ENCODE measurements around the gene CCDC85C. TPM values are rescaled to one million over a fixed set of nuclear protein-coding genes. Genes with fewer than 3 reads are reported as not detected.

The CCDC85C gene
- total RNA-seq, 1 experiment from 2014 or later = 35.8 TPM

- ATAC-seq (no peak), DNase-seq (ENCODE audit: low spot score) (no peak)
- Mint-ChIP-seq H3K9me3 (no peaks in the 10 kb centered on the region), H3K36me3 (no peaks in the 10 kb centered on the region), H3K4me3 (no peak overlapping the region), H3K27me3 (ENCODE audit: low read depth) (no peaks in the 10 kb centered on the region), H3K4me1 (peaks cover 29% of the 10 kb centered on the region), H3K27ac (peak overlapping the region; percentile 93; the same call in 1 of the 2 replicates)
- ChIA-PET CTCF (interaction anchor here (0.9 kb wide), 1 partner anchor 65 kb away, joined by 3 read pairs; no protein-coding TSS in a partner anchor), POLR2A (no interaction called here)
- TF ChIP-seq SMAD3 (CRISPR knock-in tag; IDR thresholded peaks at IDR 0.05; ENCODE audit: borderline replicate concordance) (no peak), ELF4 (CRISPR knock-in tag; IDR thresholded peaks at IDR 0.05; ENCODE audit: low read depth) (no peak), ZBTB21 (CRISPR knock-in tag; IDR thresholded peaks at IDR 0.05; ENCODE audit: borderline replicate concordance) (no peak), ATF6 (CRISPR knock-in tag; IDR thresholded peaks at IDR 0.05) (no peak), SMAD4 (CRISPR knock-in tag; IDR thresholded peaks at IDR 0.05) (no peak), ZSCAN18 (CRISPR knock-in tag; IDR thresholded peaks at IDR 0.05) (no peak), MAX (CRISPR knock-in tag; IDR thresholded peaks at IDR 0.05) (no peak), ZNF219 (CRISPR knock-in tag; IDR thresholded peaks at IDR 0.05; ENCODE audit: borderline replicate concordance) (no peak), ATF2 (CRISPR knock-in tag; IDR thresholded peaks at IDR 0.05; ENCODE audit: borderline replicate concordance, low read depth) (no peak), USF1 (CRISPR knock-in tag; IDR thresholded peaks at IDR 0.05) (no peak), IRF1 (CRISPR knock-in tag; IDR thresholded peaks at IDR 0.05) (no peak), FOXP1 (CRISPR knock-in tag; IDR thresholded peaks at IDR 0.05; ENCODE audit: borderline replicate concordance) (no peak), E2F1 (CRISPR knock-in tag; IDR thresholded peaks at IDR 0.05) (no peak), ZNF281 (CRISPR knock-in tag; IDR thresholded peaks at IDR 0.05) (no peak), ZNF232 (CRISPR knock-in tag; IDR thresholded peaks at IDR 0.05) (no peak), SP1 (CRISPR knock-in tag; conservative IDR thresholded peaks at IDR 0.05) (no peak), CREM (CRISPR knock-in tag; IDR thresholded peaks at IDR 0.05) (no peak), NR2C2 (CRISPR knock-in tag; IDR thresholded peaks at IDR 0.05) (no peak), NFYB (CRISPR knock-in tag; conservative IDR thresholded peaks at IDR 0.05; ENCODE audit: low read depth) (no peak)
Measured at GRCh38 chr14:99589031-99589441, 15.0 kb downstream of the CCDC85C start.
